ENCODE results near the gene ASIC2.

ASIC2 gene

GRCh38 chr17:33198954-33199353 lies 94.1 kb downstream of the ASIC2 start:
- DNase-seq (ENCODE audit: low read depth) = no peak
- no peak for TF ChIP-seq CTCF (IDR thresholded peaks at IDR 0.05; ENCODE audit: insufficient read depth, low read depth, low read length, missing control alignments)
- H3K4me3 ChIP-seq (ENCODE audit: low read depth, low read length) = no peak overlapping the region

GRCh38 chr17:33197342-33197741 lies 95.8 kb downstream of the ASIC2 start:
- no peak for TF ChIP-seq CTCF (IDR thresholded peaks at IDR 0.05; ENCODE audit: insufficient read depth, low read depth, low read length, missing control alignments)
- no peak overlapping the region for H3K4me3 ChIP-seq (ENCODE audit: low read depth, low read length)
- DNase-seq (ENCODE audit: low read depth) = no peak

GRCh38 chr17:33196883-33197282 lies 96.2 kb downstream of the ASIC2 start:
- H3K4me3 ChIP-seq (ENCODE audit: low read depth, low read length) = no peak overlapping the region
- no peak for TF ChIP-seq CTCF (IDR thresholded peaks at IDR 0.05; ENCODE audit: insufficient read depth, low read depth, low read length, missing control alignments)
- no peak for DNase-seq (ENCODE audit: low read depth)

- TF ChIP-seq CTCF (IDR thresholded peaks at IDR 0.05; ENCODE audit: insufficient read depth, low read depth, low read length, missing control alignments) = no peak
- no peak overlapping the region for H3K4me3 ChIP-seq (ENCODE audit: low read depth, low read length)
- DNase-seq (ENCODE audit: low read depth) = no peak
These were observed 99.9 kb downstream of the ASIC2 start for GRCh38 chr17:33192951-33193911.

GRCh38 chr17:33183487-33184026 lies 109.5 kb downstream of the ASIC2 start:
- no peak for TF ChIP-seq CTCF (IDR thresholded peaks at IDR 0.05; ENCODE audit: insufficient read depth, low read depth, low read length, missing control alignments)
- no peak for DNase-seq (ENCODE audit: low read depth)
- H3K4me3 ChIP-seq (ENCODE audit: low read depth, low read length) = no peak overlapping the region

- H3K4me3 ChIP-seq (ENCODE audit: low read depth, low read length) = no peak overlapping the region
- no peak for DNase-seq (ENCODE audit: low read depth)
- no peak for TF ChIP-seq CTCF (IDR thresholded peaks at IDR 0.05; ENCODE audit: insufficient read depth, low read depth, low read length, missing control alignments)
These were observed 113.9 kb downstream of the ASIC2 start for GRCh38 chr17:33179151-33179550.
